Measurements from ENCODE around the gene RIC3.
"Not testable (repeated sequence)": the region's sequence is repeated elsewhere in the genome, so short reads cannot be mapped to it uniquely, and the experiment has no call there.

The RIC3 gene

GRCh38 chr11:8190431-8190830 is 21.6 kb upstream of the RIC3 start:
- no peak for DNase-seq (ENCODE audit: low read depth in 2 of 2)

GRCh38 chr11:8186429-8186828 is 17.6 kb upstream of the RIC3 start:
- no peak for DNase-seq (ENCODE audit: low read depth in 2 of 2)

- DNase-seq (ENCODE audit: low read depth in 2 of 2), result no peak
Measured at GRCh38 chr11:8183111-8183510, 14.3 kb upstream of the RIC3 start.

GRCh38 chr11:8180469-8180868 is 11.6 kb upstream of the RIC3 start:
- no peak for DNase-seq (ENCODE audit: low read depth in 2 of 2)

- DNase-seq (ENCODE audit: low read depth in 2 of 2), result no peak
Measured at GRCh38 chr11:8178297-8178696, 9.5 kb upstream of the RIC3 start.

GRCh38 chr11:8177136-8177535 is 8.3 kb upstream of the RIC3 start:
- no peak for DNase-seq (ENCODE audit: low read depth in 2 of 2)

- DNase-seq (ENCODE audit: low read depth in 2 of 2), result no peak
Measured at GRCh38 chr11:8167796-8168195, 1.0 kb downstream of the RIC3 start.

GRCh38 chr11:8164746-8165145 is 4.1 kb downstream of the RIC3 start:
- no peak for DNase-seq (ENCODE audit: low read depth in 2 of 2)

GRCh38 chr11:8161627-8162304 is 7.1 kb downstream of the RIC3 start:
- DNase-seq (ENCODE audit: low read depth in 2 of 2), result not testable (repeated sequence)

GRCh38 chr11:8156877-8157276 is 11.9 kb downstream of the RIC3 start:
- DNase-seq (ENCODE audit: low read depth in 2 of 2), result no peak

GRCh38 chr11:8149726-8150125 is 19.1 kb downstream of the RIC3 start:
- DNase-seq (ENCODE audit: low read depth in 2 of 2), result no peak

- no peak for DNase-seq (ENCODE audit: low read depth in 2 of 2)
Measured at GRCh38 chr11:8138526-8138925, 30.3 kb downstream of the RIC3 start.

- DNase-seq (ENCODE audit: low read depth in 2 of 2), result no peak
Measured at GRCh38 chr11:8127447-8127846, 41.4 kb downstream of the RIC3 start.

GRCh38 chr11:8126649-8127289 is 42.1 kb downstream of the RIC3 start:
- no peak for DNase-seq (ENCODE audit: low read depth in 2 of 2)

GRCh38 chr11:8122173-8122764 is 46.6 kb downstream of the RIC3 start:
- DNase-seq (ENCODE audit: low read depth in 2 of 2), result no peak

GRCh38 chr11:8111636-8112035 is 57.2 kb downstream of the RIC3 start:
- DNase-seq (ENCODE audit: low read depth in 2 of 2), result no peak

- DNase-seq (ENCODE audit: low read depth in 2 of 2), result no peak
Measured at GRCh38 chr11:8110396-8110795, 58.4 kb downstream of the RIC3 start.

GRCh38 chr11:8109675-8110074 is 59.1 kb downstream of the RIC3 start:
- no peak for DNase-seq (ENCODE audit: low read depth in 2 of 2)

- no peak for DNase-seq (ENCODE audit: low read depth in 2 of 2)
Measured at GRCh38 chr11:8108421-8108820, 60.4 kb downstream of the RIC3 start.

GRCh38 chr11:8107642-8108041 is 61.2 kb downstream of the RIC3 start:
- no peak for DNase-seq (ENCODE audit: low read depth in 2 of 2)

- DNase-seq (ENCODE audit: low read depth in 2 of 2), result no peak
Measured at GRCh38 chr11:8106679-8107078, 62.1 kb downstream of the RIC3 start.

GRCh38 chr11:8105666-8106065 is 63.2 kb downstream of the RIC3 start:
- no peak for DNase-seq (ENCODE audit: low read depth in 2 of 2)

- DNase-seq (ENCODE audit: low read depth in 2 of 2), result no peak
Measured at GRCh38 chr11:8105133-8105532, 63.7 kb downstream of the RIC3 start.
